A673 (cell line): Measurements from ENCODE around the gene MYO1E. TPM values are rescaled to one million over a fixed set of nuclear protein-coding genes. Genes with fewer than 3 reads are reported as not detected.

Experiments
- BruUV-seq: library from RNA; stranded (reverse); fragments of 400-500 nt; replicated peaks from 2 replicates; lab custom pipeline; 2021; lab: Mats Ljungman, UMichigan
- CTCF ChIA-PET: fragments of 300-600 bp; sonication (Branson Sonifier 250); formaldehyde crosslinking; loops from one replicate; lab custom pipeline; 2022; ENCODE audit warnings: antibody characterized with exemption; lab: Charles Lee
- POLR2A ChIA-PET: fragments of 300-600 bp; sonication (Branson Sonifier 250); formaldehyde crosslinking; loops from one replicate; lab custom pipeline; 2022; ENCODE audit warnings: antibody characterized with exemption; ENCODE audit not compliant: low non-redundant PET; lab: Charles Lee
- DNase-seq: peaks from one replicate; pipeline ENCODE4 v3.0.0-alpha.2; 2015; ENCODE audit warnings: low spot score
- H3K27ac ChIP-seq: fragments of 200-600 bp; sonication (generic); 2 replicates; pipeline ENCODE4 v1.5.1; 2016; ENCODE audit warnings: mixed run types, low read depth, mild to moderate bottlenecking, mixed read lengths, antibody characterized with exemption, low read length; ENCODE audit not compliant: poor library complexity, severe bottlenecking
- H3K27me3 ChIP-seq: fragments of 200-600 bp; sonication (generic); replicated peaks from 2 replicates; pipeline ENCODE4 v1.6.1; 2017; ENCODE audit warnings: mixed run types, low read depth, mild to moderate bottlenecking, mixed read lengths, antibody characterized with exemption, low read length; ENCODE audit not compliant: insufficient read depth, poor library complexity
- H3K36me3 ChIP-seq: fragments of 200-600 bp; sonication (generic); 2 replicates; pipeline ENCODE4 v1.6.1; 2016; ENCODE audit warnings: mixed run types, mild to moderate bottlenecking, mixed read lengths, antibody characterized with exemption, low read length; ENCODE audit not compliant: insufficient read depth, poor library complexity, severe bottlenecking
- H3K4me1 ChIP-seq: fragments of 200-600 bp; sonication (generic); 2 replicates; pipeline ENCODE4 v1.6.1; 2017; ENCODE audit warnings: mixed run types, mild to moderate bottlenecking, mixed read lengths, antibody characterized with exemption, low read length; ENCODE audit not compliant: insufficient read depth, poor library complexity, severe bottlenecking
- H3K4me3 ChIP-seq: fragments of 200-600 bp; sonication (generic); 2 replicates; pipeline ENCODE4 v1.5.1; 2016; ENCODE audit warnings: low read depth, mixed run types, mild to moderate bottlenecking, mixed read lengths, low read length; ENCODE audit not compliant: poor library complexity, severe bottlenecking
- H3K9me3 ChIP-seq: fragments of 200-600 bp; sonication (generic); 2 replicates; pipeline ENCODE4 v1.6.1; 2016; ENCODE audit warnings: mixed run types, low read depth, mild to moderate bottlenecking, mixed read lengths, antibody characterized with exemption, low read length; ENCODE audit not compliant: poor library complexity, severe bottlenecking
- EZH2 ChIP-seq: fragments of 200-600 bp; sonication (generic); IDR thresholded peaks from 2 replicates; pipeline ENCODE4 v1.6.1; 2017; ENCODE audit warnings: borderline replicate concordance, low read depth, mild to moderate bottlenecking, mixed read lengths, antibody characterized with exemption, low read length; ENCODE audit not compliant: poor library complexity, severe bottlenecking
- intact Hi-C: fragments of 100-400 bp; cut with micrococcal nuclease; formaldehyde crosslinking; loops from one replicate; pipeline ENCODE4 v1.10.0; 2022; ENCODE audit not compliant: unreplicated experiment
- total RNA-seq: library from RNA; stranded (reverse); gene quantifications from 2 replicates; pipeline ENCODE4 v1.2.3, GENCODE V29; 2021
- TF ChIP-seq, protein P1 (sequence below): fragments of 300-800, 200-600 bp; sonication (generic); conservative IDR thresholded peaks from 2 replicates; pipeline ENCODE4 v1.5.1; 2017; ENCODE audit warnings: low read depth, mild to moderate bottlenecking, antibody characterized with exemption, low read length, moderate library complexity, mixed read lengths

The MYO1E gene
- total RNA-seq, 1 experiment from 2014 or later = 7.9 TPM

GRCh38 chr15:59303136-59303535 is 69.5 kb downstream of the MYO1E start:
- Histone ChIP-seq H3K27ac (no peak overlapping the region), H3K9me3 (no peaks in the 10 kb centered on the region), H3K4me1 (peaks cover 13% of the 10 kb centered on the region), H3K4me3 (no peak overlapping the region), H3K36me3 (no peaks in the 10 kb centered on the region), H3K27me3 (no peaks in the 10 kb centered on the region)
- ChIA-PET CTCF (no interaction called here), POLR2A (no interaction called here)
- TF ChIP-seq EZH2 = no peak
- TF ChIP-seq, protein P1, sequence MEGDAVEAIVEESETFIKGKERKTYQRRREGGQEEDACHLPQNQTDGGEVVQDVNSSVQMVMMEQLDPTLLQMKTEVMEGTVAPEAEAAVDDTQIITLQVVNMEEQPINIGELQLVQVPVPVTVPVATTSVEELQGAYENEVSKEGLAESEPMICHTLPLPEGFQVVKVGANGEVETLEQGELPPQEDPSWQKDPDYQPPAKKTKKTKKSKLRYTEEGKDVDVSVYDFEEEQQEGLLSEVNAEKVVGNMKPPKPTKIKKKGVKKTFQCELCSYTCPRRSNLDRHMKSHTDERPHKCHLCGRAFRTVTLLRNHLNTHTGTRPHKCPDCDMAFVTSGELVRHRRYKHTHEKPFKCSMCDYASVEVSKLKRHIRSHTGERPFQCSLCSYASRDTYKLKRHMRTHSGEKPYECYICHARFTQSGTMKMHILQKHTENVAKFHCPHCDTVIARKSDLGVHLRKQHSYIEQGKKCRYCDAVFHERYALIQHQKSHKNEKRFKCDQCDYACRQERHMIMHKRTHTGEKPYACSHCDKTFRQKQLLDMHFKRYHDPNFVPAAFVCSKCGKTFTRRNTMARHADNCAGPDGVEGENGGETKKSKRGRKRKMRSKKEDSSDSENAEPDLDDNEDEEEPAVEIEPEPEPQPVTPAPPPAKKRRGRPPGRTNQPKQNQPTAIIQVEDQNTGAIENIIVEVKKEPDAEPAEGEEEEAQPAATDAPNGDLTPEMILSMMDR = no peak
- intact Hi-C loops = no loop called here
- BruUV-seq = no TSS peak
- DNase-seq = no peak

GRCh38 chr15:59301527-59301926 is 71.1 kb downstream of the MYO1E start:
- TF ChIP-seq, protein P1 = no peak
- TF ChIP-seq EZH2 = no peak
- Histone ChIP-seq H3K36me3 (no peaks in the 10 kb centered on the region), H3K27me3 (no peaks in the 10 kb centered on the region), H3K4me3 (no peak overlapping the region), H3K4me1 (peaks cover 13% of the 10 kb centered on the region), H3K27ac (no peak overlapping the region), H3K9me3 (no peaks in the 10 kb centered on the region)
- ChIA-PET CTCF (no interaction called here), POLR2A (no interaction called here)
- no peak for DNase-seq
- BruUV-seq = no TSS peak
- intact Hi-C loops = no loop called here

- Histone ChIP-seq H3K4me1 (peaks cover 18% of the 10 kb centered on the region), H3K27me3 (no peaks in the 10 kb centered on the region), H3K9me3 (no peaks in the 10 kb centered on the region), H3K36me3 (no peaks in the 10 kb centered on the region), H3K27ac (peak overlapping the region; percentile 10), H3K4me3 (no peak overlapping the region)
- BruUV-seq = no TSS peak
- no peak for TF ChIP-seq EZH2
- TF ChIP-seq, protein P1 = no peak
- intact Hi-C loops = no loop called here
- ChIA-PET CTCF (no interaction called here), POLR2A (no interaction called here)
- no peak for DNase-seq
These were observed 72.0 kb downstream of the MYO1E start for GRCh38 chr15:59300618-59301139.
